T-helper 17 cell (primary cell): ENCODE data around the gene TBL2. TPM values are rescaled to one million over a fixed set of nuclear protein-coding genes. Genes with fewer than 3 reads are reported as not detected.
"Not testable (repeated sequence)": the region's sequence is repeated elsewhere in the genome, so short reads cannot be mapped to it uniquely, and the experiment has no call there.

Experiments
- ATAC-seq: fragments of 150-1000 bp; cut with Tn5 transposase; 2 replicates; pipeline ENCODE4 v1.10.0; 2021; ENCODE audit warnings: mild to moderate bottlenecking, moderate library complexity
- DNase-seq, 3 donors: peaks; one replicate each; pipeline versions ENCODE4 v3.0.0 to v3.0.0-alpha.2; 2020 to 2021
- H3K9me3 ChIP-seq: one replicate; pipeline ENCODE4 v1.7.0; 2013; ENCODE audit warnings: low read length, mild to moderate bottlenecking; ENCODE audit not compliant: control insufficient read depth, poor library complexity, severe bottlenecking
- H3K27ac Mint-ChIP-seq: one replicate; pipeline ENCODE4 v1.8.0; 2022; ENCODE audit warnings: mild to moderate bottlenecking, moderate library complexity, mixed read lengths
- H3K27me3 Mint-ChIP-seq: one replicate; pipeline ENCODE4 v1.8.0; 2022; ENCODE audit warnings: mixed read lengths
- H3K36me3 Mint-ChIP-seq: one replicate; pipeline ENCODE4 v1.8.0; 2022; ENCODE audit warnings: low read depth, mixed read lengths
- H3K4me1 Mint-ChIP-seq: one replicate; pipeline ENCODE4 v1.8.0; 2022; ENCODE audit warnings: mild to moderate bottlenecking, mixed read lengths
- H3K4me3 Mint-ChIP-seq: one replicate; pipeline ENCODE4 v1.8.0; 2022; ENCODE audit warnings: mild to moderate bottlenecking, moderate library complexity, mixed read lengths
- total RNA-seq, 4 donors: library from RNA in 2 of 4; stranded (reverse) in 2 of 4; gene quantifications; one replicate each; pipeline ENCODE4 v1.2.3 and lab custom pipeline; 2022 to 2026

TBL2 gene
- total RNA-seq, 2 donors from 2014 or later = 15.3 to 22.9 TPM

DNA sequence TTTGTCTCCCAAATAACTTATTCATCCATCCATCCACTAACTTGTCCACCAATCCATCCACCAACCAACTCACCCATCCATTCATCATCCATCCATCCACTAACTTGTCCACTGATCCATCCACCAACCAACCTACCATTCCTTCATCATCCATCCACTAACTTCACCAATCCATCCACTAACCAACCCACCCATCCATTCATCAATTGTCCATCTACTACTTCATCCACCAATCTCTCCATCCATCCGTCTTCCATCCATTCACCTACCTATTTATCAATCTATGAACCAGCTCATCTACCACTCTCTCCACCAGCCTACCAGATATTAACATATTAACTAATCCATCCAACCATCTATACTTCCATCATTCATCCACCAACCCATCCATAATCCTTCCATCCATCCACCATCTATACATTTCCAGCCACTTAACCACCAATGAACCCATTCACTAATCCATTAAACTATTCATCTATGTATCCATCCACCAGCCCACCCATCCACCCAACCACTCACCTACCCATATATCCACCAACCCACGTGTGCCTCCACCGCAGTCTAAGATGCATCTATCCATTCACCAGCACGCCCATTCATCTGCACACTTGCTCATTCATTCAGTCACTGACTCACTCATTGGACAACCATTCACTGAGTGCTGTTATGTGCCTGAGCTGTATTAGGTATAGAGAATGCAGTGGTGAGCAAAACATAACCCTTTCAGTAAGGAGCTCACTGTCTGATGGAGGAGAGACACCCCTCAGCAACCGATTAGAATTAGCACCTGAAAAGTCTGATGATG is 19.8 kb upstream of the TBL2 start:
- Mint-ChIP-seq H3K27ac (no peak overlapping the region), H3K4me3 (no peak overlapping the region), H3K36me3 (peaks cover 7% of the 10 kb centered on the region), H3K27me3 (peaks cover 33% of the 10 kb centered on the region), H3K4me1 (no peaks in the 10 kb centered on the region)
- ATAC-seq (no peak), DNase-seq (no peak)
- no peaks in the 10 kb centered on the region for H3K9me3 ChIP-seq

DNA sequence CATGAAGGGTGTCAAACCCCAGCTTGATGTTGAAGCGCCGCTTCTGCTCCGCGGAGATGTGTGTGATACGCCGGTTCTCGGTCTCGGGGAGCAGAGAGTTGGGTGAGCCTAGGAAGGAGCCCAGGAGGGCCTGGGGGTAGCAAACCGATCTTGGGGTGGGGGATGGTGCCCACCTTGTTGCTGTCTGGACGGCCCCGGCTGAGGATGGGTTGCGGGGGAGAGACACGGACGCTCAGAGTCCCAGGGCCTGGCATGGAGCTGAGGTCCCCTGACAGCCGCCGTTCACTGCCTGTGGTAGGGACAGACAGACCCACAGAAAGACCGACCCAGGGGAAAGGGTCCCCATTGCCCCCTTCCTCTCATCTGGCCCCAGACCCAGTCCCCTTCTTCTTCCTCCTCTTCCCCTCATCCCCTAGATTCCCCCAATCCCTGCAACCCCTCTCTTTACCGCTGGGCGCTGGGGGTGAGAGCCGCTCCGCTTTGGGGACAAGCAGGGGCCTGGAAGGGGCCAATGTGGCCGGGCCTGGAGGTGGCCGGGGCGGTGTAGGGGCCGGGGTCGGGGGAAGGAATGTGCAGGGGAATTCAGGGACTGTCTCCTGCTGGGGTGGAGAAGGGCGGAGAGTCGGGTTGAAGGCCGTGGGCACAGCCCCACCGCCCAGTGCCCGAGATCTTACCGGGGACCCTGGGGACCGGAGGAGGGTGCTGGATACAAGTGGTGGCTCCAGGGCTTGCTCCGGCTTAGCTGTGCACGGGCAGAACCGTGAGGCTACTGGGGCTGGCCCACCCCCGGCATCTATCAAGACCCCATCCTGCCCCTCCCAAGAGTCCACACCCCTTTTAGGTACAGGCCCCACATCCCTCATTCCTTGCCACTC is 18.0 kb upstream of the TBL2 start:
- H3K27ac Mint-ChIP-seq = no peak overlapping the region
- H3K4me1 Mint-ChIP-seq = no peaks in the 10 kb centered on the region
- H3K36me3 Mint-ChIP-seq = peaks cover 4% of the 10 kb centered on the region
- no peaks in the 10 kb centered on the region for H3K9me3 ChIP-seq
- H3K27me3 Mint-ChIP-seq = peaks cover 30% of the 10 kb centered on the region
- H3K4me3 Mint-ChIP-seq = no peak overlapping the region
- no peak for DNase-seq
- no peak for ATAC-seq

DNA sequence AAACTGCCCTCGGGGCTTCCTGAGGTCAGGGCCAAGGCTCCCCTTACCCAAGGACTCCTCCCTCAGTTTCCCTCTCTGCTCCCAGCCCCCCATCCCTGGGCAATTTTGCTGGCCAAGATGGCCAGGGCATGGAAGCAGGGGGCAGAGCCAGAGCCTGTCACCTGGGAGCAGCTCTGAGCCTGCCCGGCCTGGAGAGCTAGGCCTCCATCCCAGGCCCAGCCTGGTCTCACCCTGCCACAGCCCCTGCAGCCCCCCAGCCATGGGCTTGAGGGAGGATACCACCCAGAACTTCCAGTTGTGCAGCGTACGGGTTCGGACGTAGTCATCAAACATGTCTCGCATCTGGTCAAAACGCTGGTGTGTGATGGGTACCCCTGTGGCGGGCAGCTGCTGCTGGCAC is 17.0 kb upstream of the TBL2 start:
- H3K4me1 Mint-ChIP-seq = no peaks in the 10 kb centered on the region
- H3K27ac Mint-ChIP-seq = no peak overlapping the region
- ATAC-seq = no peak

DNA sequence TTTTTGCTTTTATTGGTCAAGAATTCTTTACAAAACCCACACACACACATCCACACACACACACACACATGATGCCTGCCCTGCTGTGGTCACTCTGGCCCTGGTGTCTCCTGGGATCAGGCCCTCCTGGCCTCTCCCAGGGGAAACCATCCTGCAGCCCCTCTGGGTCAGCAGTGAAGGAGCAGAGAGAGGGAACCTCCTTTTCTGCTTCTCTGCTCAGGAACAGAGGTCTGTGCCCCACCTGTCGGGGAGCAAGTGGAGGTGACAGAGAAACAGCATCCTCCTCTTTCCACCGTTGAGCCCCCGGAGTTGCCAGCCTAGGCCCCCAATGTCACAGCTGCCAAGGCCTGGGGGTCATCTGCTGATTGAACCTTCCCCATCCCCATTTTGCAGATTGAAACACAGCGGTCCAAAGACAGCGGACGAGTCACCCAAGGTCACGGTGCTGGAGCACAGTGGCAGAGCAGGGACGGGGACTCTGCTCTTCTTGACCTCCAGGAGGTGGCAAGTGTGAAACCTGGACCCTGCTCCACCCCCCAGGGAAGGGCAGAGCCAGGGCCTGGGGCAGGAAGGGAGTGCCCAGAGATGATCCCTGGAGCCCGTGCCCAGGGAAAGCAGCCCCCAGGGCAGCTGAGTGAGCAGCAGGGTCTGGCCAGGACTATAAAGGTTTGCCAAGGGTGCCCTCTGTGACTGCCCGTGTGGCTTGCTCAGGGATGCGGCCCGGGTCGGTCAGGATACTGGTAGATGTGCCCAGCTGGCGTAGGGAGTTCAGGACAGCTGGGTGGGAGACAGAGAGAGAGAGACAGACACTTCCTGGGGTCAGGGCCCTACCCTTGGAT is 15.0 kb upstream of the TBL2 start:
- Mint-ChIP-seq H3K27me3 (peaks cover 24% of the 10 kb centered on the region), H3K4me3 (no peak overlapping the region), H3K27ac (no peak overlapping the region), H3K4me1 (no peaks in the 10 kb centered on the region), H3K36me3 (peaks cover 4% of the 10 kb centered on the region)
- no peak for DNase-seq
- no peak for ATAC-seq
- H3K9me3 ChIP-seq = no peaks in the 10 kb centered on the region

More for the DNA sequence above, 17.0 kb upstream of the TBL2 start:
- Mint-ChIP-seq H3K36me3 (peaks cover 4% of the 10 kb centered on the region), H3K4me3 (no peak overlapping the region), H3K27me3 (peaks cover 30% of the 10 kb centered on the region)
- no peak for DNase-seq
- no peaks in the 10 kb centered on the region for H3K9me3 ChIP-seq

DNA sequence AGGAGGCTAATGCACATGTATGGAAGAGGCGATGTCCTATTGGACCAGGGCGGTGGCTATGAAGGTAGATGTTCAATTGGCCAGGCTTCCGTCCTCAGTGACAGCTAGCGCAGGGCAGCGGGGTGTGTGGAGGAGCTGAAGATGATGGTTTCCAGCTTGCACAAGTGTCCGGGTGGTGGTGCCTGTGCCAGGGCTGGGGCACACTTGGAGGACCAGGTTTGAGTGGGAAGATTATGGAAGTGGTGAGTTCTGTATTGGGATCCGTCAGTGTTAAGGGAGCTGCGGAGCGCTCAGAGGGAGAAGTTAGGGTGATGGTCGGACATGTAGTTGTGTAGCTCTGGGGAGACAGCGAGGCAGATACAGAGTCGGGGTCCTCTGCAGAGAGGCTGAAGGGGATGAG is 8.5 kb upstream of the TBL2 start:
- Mint-ChIP-seq H3K4me1 (peaks cover 11% of the 10 kb centered on the region), H3K4me3 (peak overlapping the region; percentile 67), H3K36me3 (no peaks in the 10 kb centered on the region), H3K27ac (no peak overlapping the region), H3K27me3 (no peaks in the 10 kb centered on the region)
- H3K9me3 ChIP-seq = no peaks in the 10 kb centered on the region
- DNase-seq (no peak), ATAC-seq (no peak)

DNA sequence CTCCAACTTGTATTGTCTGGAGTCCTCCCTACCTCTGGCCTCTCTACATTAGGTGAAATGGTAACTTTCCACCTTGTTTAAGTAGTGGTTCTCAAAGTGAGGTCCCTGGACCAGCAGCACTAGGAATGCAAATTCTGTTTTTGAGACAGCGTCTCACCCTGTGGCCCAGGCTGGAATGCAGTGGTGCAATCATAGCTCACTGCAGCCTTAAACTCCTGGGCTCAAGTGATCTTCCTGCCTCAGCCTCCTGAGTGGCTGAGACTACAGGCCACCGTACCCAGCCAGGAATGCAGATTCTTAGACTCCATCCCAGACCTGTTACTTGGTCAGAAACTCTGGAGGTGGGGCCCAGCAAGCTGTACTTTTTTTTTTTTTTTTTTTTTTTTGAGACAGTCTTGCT is 6.8 kb upstream of the TBL2 start:
- ATAC-seq = no peak
- H3K36me3 Mint-ChIP-seq = no peaks in the 10 kb centered on the region
- H3K4me1 Mint-ChIP-seq = peaks cover 11% of the 10 kb centered on the region
- no peaks in the 10 kb centered on the region for H3K27me3 Mint-ChIP-seq
- no peak for DNase-seq
- H3K9me3 ChIP-seq = no peaks in the 10 kb centered on the region
- no peak overlapping the region for H3K27ac Mint-ChIP-seq
- no peak overlapping the region for H3K4me3 Mint-ChIP-seq

DNA sequence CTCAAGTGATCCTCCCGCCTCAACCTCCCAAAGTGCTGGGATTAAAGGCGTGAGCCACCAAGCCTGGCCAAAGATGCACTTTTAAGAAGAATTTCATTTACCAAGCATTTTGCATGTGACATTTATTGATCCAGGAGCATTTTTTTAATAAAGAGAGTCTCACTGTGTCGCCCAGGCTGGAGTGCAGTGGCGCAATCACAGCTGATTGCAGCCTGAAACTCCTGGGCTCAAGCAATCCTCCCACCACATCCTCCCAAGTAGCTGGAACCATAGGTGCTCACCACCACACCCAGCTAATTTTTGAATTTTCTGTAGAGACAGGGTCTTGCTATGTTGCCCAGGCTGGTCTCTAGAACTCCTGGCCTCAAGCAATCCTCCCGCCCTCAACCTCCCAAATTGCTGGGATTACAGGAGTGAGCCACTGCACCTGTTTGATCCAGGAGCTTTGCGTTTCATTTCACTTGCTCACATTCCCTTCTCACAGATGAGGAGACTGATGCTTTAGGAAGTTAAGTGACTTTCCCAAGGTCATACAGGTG is 4.4 kb upstream of the TBL2 start:
- peaks cover 17% of the 10 kb centered on the region for H3K4me1 Mint-ChIP-seq
- no peaks in the 10 kb centered on the region for H3K27me3 Mint-ChIP-seq
- no peaks in the 10 kb centered on the region for H3K9me3 ChIP-seq
- no peak overlapping the region for H3K4me3 Mint-ChIP-seq
- no peak for DNase-seq
- ATAC-seq = no peak
- H3K36me3 Mint-ChIP-seq = peaks cover 2% of the 10 kb centered on the region
- no peak overlapping the region for H3K27ac Mint-ChIP-seq

DNA sequence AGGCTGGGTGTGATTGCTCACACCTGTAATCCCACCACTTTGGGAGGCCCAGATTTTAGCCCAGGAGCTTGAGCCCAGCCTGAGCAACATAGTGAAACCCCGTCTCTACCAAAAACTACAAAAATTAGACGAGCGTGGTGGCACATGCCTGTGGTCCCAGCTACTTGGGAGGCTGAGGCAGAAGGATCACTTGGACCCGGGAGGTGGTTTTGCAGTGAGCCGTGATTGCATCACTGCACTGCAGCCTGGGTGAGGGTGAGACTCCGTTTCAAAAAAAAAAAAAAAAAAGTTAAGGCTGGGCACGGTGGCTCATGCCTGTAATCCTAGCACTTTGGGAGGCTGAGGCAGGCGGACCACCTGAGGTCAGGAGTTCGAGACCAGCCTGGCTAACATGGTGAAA is 2.6 kb upstream of the TBL2 start:
- not testable (repeated sequence) for H3K9me3 ChIP-seq, H3K36me3 Mint-ChIP-seq, ATAC-seq, H3K27ac Mint-ChIP-seq, DNase-seq, H3K4me3 Mint-ChIP-seq, H3K27me3 Mint-ChIP-seq
- H3K4me1 Mint-ChIP-seq = peaks cover 14% of the 10 kb centered on the region

DNA sequence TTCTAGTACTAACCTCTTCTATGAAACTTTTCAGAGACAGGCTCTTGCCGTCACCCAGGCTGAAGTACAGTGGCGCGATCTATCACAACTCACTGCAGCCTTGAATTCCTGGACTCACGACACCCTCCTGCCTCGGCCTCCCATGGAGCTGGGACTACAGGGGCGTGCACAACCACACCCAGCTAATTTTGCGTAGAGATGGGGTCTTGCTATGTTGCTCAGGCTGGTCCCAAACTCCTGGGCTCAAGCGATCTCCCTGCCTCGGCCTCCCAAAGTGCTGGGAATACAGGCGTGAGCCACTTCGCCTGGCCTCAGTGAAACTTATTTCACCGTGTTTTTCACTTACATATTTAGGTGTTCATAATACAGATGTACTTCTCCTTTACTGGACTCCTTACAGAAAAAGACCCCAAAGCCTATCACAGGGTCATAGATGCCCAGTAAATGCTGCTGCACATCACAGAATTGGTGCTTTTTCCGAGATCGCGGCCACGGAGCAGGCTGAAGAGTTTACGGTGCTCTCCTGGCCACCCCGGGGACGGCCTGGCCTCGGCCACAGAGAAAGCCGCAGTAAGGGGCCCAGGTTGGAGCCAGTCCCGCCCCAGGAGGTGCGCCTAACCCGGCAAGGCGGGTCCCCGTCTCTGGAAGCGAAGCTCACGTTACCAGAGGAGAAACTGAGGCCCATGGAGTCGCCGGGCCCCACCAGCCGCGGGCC is 595 bp downstream of the TBL2 start:
- no peak for ATAC-seq
- no peak for DNase-seq
- no peaks in the 10 kb centered on the region for H3K27me3 Mint-ChIP-seq
- H3K36me3 Mint-ChIP-seq = peaks cover 2% of the 10 kb centered on the region
- H3K27ac Mint-ChIP-seq = peak overlapping the region; percentile 94
- H3K4me1 Mint-ChIP-seq = peaks cover 25% of the 10 kb centered on the region
- H3K4me3 Mint-ChIP-seq = peak overlapping the region; percentile 96
- H3K9me3 ChIP-seq = no peaks in the 10 kb centered on the region

DNA sequence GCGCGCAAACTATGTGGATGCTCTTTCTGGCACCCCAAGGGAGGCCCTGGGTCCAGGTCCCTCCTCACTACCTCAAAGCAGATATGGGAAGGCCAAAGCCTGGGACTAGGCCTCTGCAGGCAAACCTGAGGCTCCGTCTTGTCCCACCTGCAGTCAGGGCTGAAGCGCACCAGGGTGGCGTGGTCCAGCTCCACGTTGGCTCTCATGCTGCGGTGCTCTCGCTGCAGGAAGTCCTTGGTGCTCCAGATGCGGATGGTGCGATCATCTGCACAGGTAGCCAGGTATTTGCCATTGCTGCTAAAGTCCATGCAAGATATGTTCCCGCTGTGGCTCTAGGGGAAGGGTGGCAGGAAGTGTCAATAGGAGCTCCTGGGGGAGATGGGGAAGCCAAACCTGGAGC is 4.6 kb downstream of the TBL2 start:
- DNase-seq (no peak), ATAC-seq (no peak)
- no peaks in the 10 kb centered on the region for H3K27me3 Mint-ChIP-seq
- peaks cover 24% of the 10 kb centered on the region for H3K4me1 Mint-ChIP-seq
- H3K36me3 Mint-ChIP-seq = peaks cover 7% of the 10 kb centered on the region
- H3K4me3 Mint-ChIP-seq = no peak overlapping the region
- no peak overlapping the region for H3K27ac Mint-ChIP-seq
- H3K9me3 ChIP-seq = no peaks in the 10 kb centered on the region

DNA sequence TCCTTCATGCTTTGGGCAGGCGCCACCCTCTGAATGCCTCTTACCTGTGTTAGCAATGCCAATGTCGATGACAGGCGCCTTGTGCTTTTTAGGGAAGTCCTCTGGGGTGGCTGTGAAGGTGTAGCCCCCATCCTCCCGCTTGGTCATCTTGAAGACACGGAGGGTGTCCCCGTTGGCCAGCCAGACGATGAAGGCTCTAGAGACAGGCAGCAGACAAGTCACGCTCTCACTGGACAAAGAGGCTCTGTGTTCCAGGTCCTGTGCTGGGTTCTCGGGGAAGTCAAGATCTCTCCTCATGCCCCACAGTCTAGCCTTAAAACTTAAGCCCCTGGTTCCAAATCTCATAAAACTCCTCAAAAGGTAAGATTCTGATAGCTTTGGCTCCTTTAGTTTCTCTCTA is 5.1 kb downstream of the TBL2 start:
- Mint-ChIP-seq H3K36me3 (peaks cover 6% of the 10 kb centered on the region), H3K4me1 (peaks cover 22% of the 10 kb centered on the region), H3K27ac (no peak overlapping the region), H3K27me3 (no peaks in the 10 kb centered on the region), H3K4me3 (no peak overlapping the region)
- ATAC-seq (no peak), DNase-seq (no peak)
- no peaks in the 10 kb centered on the region for H3K9me3 ChIP-seq

DNA sequence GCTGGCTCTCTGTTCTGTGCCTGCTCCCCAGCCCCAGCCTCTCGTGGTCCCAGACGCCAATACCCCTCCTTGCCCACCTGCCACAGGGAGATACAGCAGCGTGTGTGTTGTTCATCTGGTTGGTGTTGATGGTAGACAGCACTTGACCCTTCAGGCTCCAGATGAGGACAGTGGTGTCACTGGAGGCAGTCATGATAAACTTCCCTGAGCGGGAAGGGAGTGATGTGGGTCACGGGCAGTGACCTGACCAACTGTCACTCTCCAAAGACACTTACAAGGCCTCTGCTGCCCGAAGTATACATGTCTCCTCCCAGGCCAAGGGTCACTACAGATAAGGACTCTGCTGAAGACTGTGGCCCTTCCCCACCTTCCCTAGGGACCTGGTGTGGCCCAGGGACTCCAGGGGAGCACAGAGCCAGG is 5.6 kb downstream of the TBL2 start:
- no peaks in the 10 kb centered on the region for H3K9me3 ChIP-seq
- Mint-ChIP-seq H3K36me3 (peaks cover 6% of the 10 kb centered on the region), H3K4me1 (peaks cover 21% of the 10 kb centered on the region), H3K4me3 (no peak overlapping the region), H3K27ac (no peak overlapping the region), H3K27me3 (no peaks in the 10 kb centered on the region)
- ATAC-seq (no peak), DNase-seq (no peak)
